Loucy (cell line): Measurements from ENCODE around the gene CFAP100.

ENCODE experiments used
- H2AFZ ChIP-seq: fragments of 200-600 bp; sonication (generic); 2 replicates; pipeline ENCODE4 v1.6.0; 2016; ENCODE audit warnings: antibody characterized with exemption, mild to moderate bottlenecking, low read length, moderate library complexity
- H3F3A ChIP-seq: fragments of 200-600 bp; 2 replicates; pipeline ENCODE4 v1.6.0; 2016; ENCODE audit warnings: antibody characterized with exemption, low read depth, mild to moderate bottlenecking
- H3K27me3 ChIP-seq: fragments of 200-600 bp; sonication (generic); 2 replicates; pipeline ENCODE4 v1.6.1; 2014; ENCODE audit warnings: low read length, mild to moderate bottlenecking; ENCODE audit not compliant: insufficient read depth, poor library complexity, severe bottlenecking
- H3K36me3 ChIP-seq: fragments of 200-600 bp; sonication (generic); 2 replicates; pipeline ENCODE4 v1.6.1; 2016; ENCODE audit warnings: low read length; ENCODE audit not compliant: insufficient read depth
- H3K4me1 ChIP-seq: fragments of 200-600 bp; sonication (generic); 2 replicates; pipeline ENCODE4 v1.5.1; 2014; ENCODE audit warnings: low read length, mild to moderate bottlenecking; ENCODE audit not compliant: insufficient read depth, poor library complexity, severe bottlenecking
- H3K4me2 ChIP-seq: fragments of 200-600 bp; sonication (generic); 2 replicates; pipeline ENCODE4 v1.6.0; 2014; ENCODE audit warnings: antibody characterized with exemption, low read length, low read depth, mild to moderate bottlenecking; ENCODE audit not compliant: poor library complexity, severe bottlenecking
- H3K4me3 ChIP-seq: fragments of 200-600 bp; sonication (generic); 2 replicates; pipeline ENCODE4 v1.5.1; 2014; ENCODE audit warnings: low read length, mild to moderate bottlenecking, mixed read lengths; ENCODE audit not compliant: poor library complexity, severe bottlenecking
- H3K79me2 ChIP-seq: fragments of 200-600 bp; sonication (generic); 2 replicates; pipeline ENCODE4 v1.6.1; 2014; ENCODE audit warnings: low read length; ENCODE audit not compliant: insufficient read depth
- H3K9ac ChIP-seq: fragments of 200-600 bp; sonication (generic); 2 replicates; pipeline ENCODE4 v1.6.0; 2014; ENCODE audit warnings: mild to moderate bottlenecking, low read depth, low read length, moderate library complexity; ENCODE audit not compliant: poor library complexity, severe bottlenecking
- H3K9me2 ChIP-seq: fragments of 200-600 bp; sonication (generic); replicated peaks from 2 replicates; pipeline ENCODE4 v1.6.1; 2016; ENCODE audit warnings: low read depth, low read length, mixed read lengths
- H3K9me3 ChIP-seq: fragments of 200-600 bp; sonication (generic); 2 replicates; pipeline ENCODE4 v1.6.1; 2014; ENCODE audit warnings: mild to moderate bottlenecking, antibody characterized with exemption, low read length, low read depth; ENCODE audit not compliant: insufficient read depth
- H4K20me1 ChIP-seq: fragments of 200-600 bp; sonication (generic); 2 replicates; pipeline ENCODE4 v1.6.0; 2014; ENCODE audit warnings: antibody characterized with exemption, low read length, mild to moderate bottlenecking; ENCODE audit not compliant: insufficient read depth, poor library complexity, severe bottlenecking
- CTCF ChIP-seq: fragments of 200-600 bp; sonication (generic); conservative IDR thresholded peaks from 2 replicates; pipeline ENCODE4 v1.5.1; 2014; ENCODE audit warnings: mild to moderate bottlenecking, antibody characterized with exemption, low read length
- EZH2phosphoT487 ChIP-seq: fragments of 200-600 bp; IDR thresholded peaks from 2 replicates; pipeline ENCODE4 v1.6.1; 2018; ENCODE audit warnings: antibody characterized with exemption, mild to moderate bottlenecking, moderate library complexity, borderline replicate concordance

Gene CFAP100

DNA sequence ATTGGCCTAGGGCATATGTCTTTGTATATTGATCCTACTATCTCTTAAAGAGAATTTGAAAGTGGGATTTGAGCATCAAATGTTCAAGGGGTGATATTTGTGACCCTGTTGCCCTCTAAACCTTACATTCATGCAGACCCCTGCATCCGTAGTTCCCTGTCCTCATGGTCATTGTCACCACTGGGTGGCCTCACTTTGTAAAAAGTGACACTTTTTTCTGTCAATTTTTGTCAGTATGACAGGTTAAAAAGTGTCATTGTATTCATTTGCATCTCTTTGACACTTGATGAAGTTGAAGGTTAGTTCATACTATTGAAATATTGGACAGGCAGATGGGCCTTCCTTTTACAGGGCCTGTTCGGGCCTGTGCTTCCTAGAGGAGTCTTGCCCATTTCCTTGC, 25.2 kb upstream of the CFAP100 start:
- no peaks in the 10 kb centered on the region for H3F3A ChIP-seq
- no peaks in the 10 kb centered on the region for H4K20me1 ChIP-seq
- H3K9ac ChIP-seq: no peak overlapping the region
- no peaks in the 10 kb centered on the region for H3K27me3 ChIP-seq
- H3K9me3 ChIP-seq: no peaks in the 10 kb centered on the region
- no peaks in the 10 kb centered on the region for H3K79me2 ChIP-seq
- no peak overlapping the region for H2AFZ ChIP-seq
- peaks cover 17% of the 10 kb centered on the region for H3K4me1 ChIP-seq
- H3K36me3 ChIP-seq: no peaks in the 10 kb centered on the region
- H3K4me3 ChIP-seq: no peak overlapping the region
- no peak overlapping the region for H3K4me2 ChIP-seq
- no peaks in the 10 kb centered on the region for H3K9me2 ChIP-seq
- TF ChIP-seq EZH2phosphoT487 (no peak), CTCF (peak; percentile 46)

GRCh38 chr3:126370055-126370454, 24.7 kb upstream of the CFAP100 start:
- Histone ChIP-seq H3K9me3 (no peaks in the 10 kb centered on the region), H3K79me2 (no peaks in the 10 kb centered on the region), H3K27me3 (no peaks in the 10 kb centered on the region), H3F3A (no peaks in the 10 kb centered on the region), H3K4me1 (peaks cover 12% of the 10 kb centered on the region), H3K9ac (no peak overlapping the region), H3K9me2 (no peaks in the 10 kb centered on the region), H4K20me1 (no peaks in the 10 kb centered on the region), H3K36me3 (no peaks in the 10 kb centered on the region), H2AFZ (no peak overlapping the region), H3K4me2 (no peak overlapping the region), H3K4me3 (no peak overlapping the region)
- TF ChIP-seq CTCF (no peak), EZH2phosphoT487 (no peak)

GRCh38 chr3:126370606-126371005, 24.1 kb upstream of the CFAP100 start:
- Histone ChIP-seq H3F3A (no peaks in the 10 kb centered on the region), H3K9me2 (no peaks in the 10 kb centered on the region), H3K4me1 (peaks cover 6% of the 10 kb centered on the region)

More at GRCh38 chr3:126370606-126371005, 24.1 kb upstream of the CFAP100 start:
- Histone ChIP-seq H3K4me3 (no peak overlapping the region), H3K36me3 (no peaks in the 10 kb centered on the region), H3K9me3 (no peaks in the 10 kb centered on the region), H3K27me3 (no peaks in the 10 kb centered on the region), H4K20me1 (no peaks in the 10 kb centered on the region), H3K79me2 (no peaks in the 10 kb centered on the region), H2AFZ (no peak overlapping the region), H3K9ac (no peak overlapping the region), H3K4me2 (no peak overlapping the region)
- TF ChIP-seq EZH2phosphoT487 (no peak), CTCF (no peak)
